GM12878 (cell line): ENCODE results near the gene PRCC. TPM values are rescaled to one million over a fixed set of nuclear protein-coding genes. Genes with fewer than 3 reads are reported as not detected.
A peak's percentile ranks its signal among the peaks of the same experiment; 100 is the strongest.

ENCODE experiments used
- ATAC-seq: fragments of 200-7000 bp; cut with Tn5 transposase; 3 replicates; pipeline ENCODE4 v1.9.1; 2020; ENCODE audit warnings: mild to moderate bottlenecking, moderate library complexity
- BruUV-seq: library from RNA; stranded (reverse); fragments of 400-500 nt; replicated peaks from 2 replicates; lab custom pipeline; 2021; lab: Mats Ljungman, UMichigan
- CTCF ChIA-PET: fragments of 300-600 bp; sonication (Branson Sonifier 250); formaldehyde crosslinking; extraction: SDS; loops from one replicate; lab custom pipeline; 2021; ENCODE audit warnings: inconsistent platforms; lab: Yijun Ruan, JAX
- POLR2A ChIA-PET: fragments of 350-600 bp; formaldehyde crosslinking; extraction: SDS; loops from one replicate; lab custom pipeline; 2021; ENCODE audit warnings: inconsistent platforms; lab: Charles Lee
- RAD21 ChIA-PET: fragments of 300-600 bp; sonication (Branson Sonifier 250); formaldehyde crosslinking; loops from one replicate; lab custom pipeline; 2023; ENCODE audit warnings: antibody characterized with exemption; ENCODE audit not compliant: unreplicated experiment; lab: Charles Lee
- SMC1A ChIA-PET: fragments of 300-600 bp; sonication (Branson Sonifier 250); formaldehyde crosslinking; loops from one replicate; lab custom pipeline; 2023; ENCODE audit not compliant: unreplicated experiment, uncharacterized antibody; lab: Charles Lee
- DNase-seq: peaks from one replicate; pipeline ENCODE4 v3.0.0-alpha.2; 2011; ENCODE audit warnings: low read depth, low spot score
- FAIRE-seq: peaks from 3 replicates; lab custom pipeline; 2011; peaks lifted over from hg19 to GRCh38; lab: Jason Lieb, UNC
- H2AFZ ChIP-seq: 2 replicates; pipeline ENCODE4 v1.6.0; 2011; ENCODE audit warnings: low read depth, low read length, control low read depth; ENCODE audit not compliant: control insufficient read depth
- H3K27ac ChIP-seq: 2 replicates; pipeline ENCODE4 v1.5.1; 2011; ENCODE audit warnings: control low read depth; ENCODE audit not compliant: control insufficient read depth, insufficient read depth
- H3K27me3 ChIP-seq, 2 experiments: replicated peaks in 1 of 2; 2 replicates each; pipeline versions ENCODE4 v1.6.0 to v1.6.1; 2011; ENCODE audit warnings: low read length in 1 of 2; ENCODE audit not compliant: control insufficient read depth in 2 of 2, insufficient read depth in 2 of 2
- H3K36me3 ChIP-seq, 2 experiments: 2 replicates each; pipeline ENCODE4 v1.5.1; 2011; ENCODE audit warnings: low read length in 1 of 2; ENCODE audit not compliant: control insufficient read depth in 2 of 2, insufficient read depth in 2 of 2
- H3K4me1 ChIP-seq: 2 replicates; pipeline ENCODE4 v1.6.1; 2011; ENCODE audit warnings: mild to moderate bottlenecking, low read length, moderate library complexity, mixed read lengths; ENCODE audit not compliant: control insufficient read depth, insufficient read depth
- H3K4me2 ChIP-seq: 2 replicates; pipeline ENCODE4 v1.6.0; 2011; ENCODE audit warnings: control low read depth; ENCODE audit not compliant: control insufficient read depth, insufficient read depth
- H3K4me3 ChIP-seq: fragments of 200-600 bp; sonication (generic); 2 replicates; pipeline ENCODE4 v1.5.1; 2016
- H3K79me2 ChIP-seq: 2 replicates; pipeline ENCODE4 v1.6.0; 2011; ENCODE audit warnings: low read length; ENCODE audit not compliant: control insufficient read depth, insufficient read depth
- H3K9ac ChIP-seq: 2 replicates; pipeline ENCODE4 v1.8.0; 2011; ENCODE audit warnings: low read length, control low read depth, mixed read lengths; ENCODE audit not compliant: control insufficient read depth, insufficient read depth
- H3K9me3 ChIP-seq: replicated peaks from 3 replicates; pipeline ENCODE4 v1.5.1; 2011; ENCODE audit warnings: mild to moderate bottlenecking, low read length; ENCODE audit not compliant: control insufficient read depth, insufficient read depth
- H4K20me1 ChIP-seq: 2 replicates; pipeline ENCODE4 v1.6.0; 2011; ENCODE audit not compliant: control insufficient read depth, insufficient read depth
- ATF3 ChIP-seq: IDR thresholded peaks from 2 replicates; pipeline ENCODE4 v1.6.1; 2011; ENCODE audit warnings: low read depth, mild to moderate bottlenecking, low read length, moderate library complexity, borderline replicate concordance; ENCODE audit errors: extremely low read depth
- BCLAF1 ChIP-seq: fragments of 450-650 bp; IDR thresholded peaks from 2 replicates; pipeline ENCODE4 v1.6.1; 2017; ENCODE audit warnings: antibody characterized with exemption, mild to moderate bottlenecking, moderate library complexity
- E2F4 ChIP-seq: IDR thresholded peaks from 2 replicates; pipeline ENCODE4 v1.6.1; 2012; ENCODE audit warnings: low read depth, low read length, improper control_type of control experiment
- ETV6 ChIP-seq, 2 experiments: fragments of 450-650 bp in 1 of 2; IDR thresholded peaks in 1 of 2; conservative IDR thresholded peaks in 1 of 2; 2 replicates each; pipeline ENCODE4 v1.6.1; 2014; ENCODE audit warnings: antibody characterized with exemption in 1 of 2, borderline replicate concordance in 1 of 2, low read depth in 1 of 2, mild to moderate bottlenecking in 1 of 2, moderate library complexity in 1 of 2
- FOXK2 ChIP-seq: fragments of 450-650 bp; IDR thresholded peaks from 2 replicates; pipeline ENCODE4 v1.6.1; 2017; ENCODE audit warnings: mild to moderate bottlenecking, moderate library complexity
- GABPA ChIP-seq: IDR thresholded peaks from 2 replicates; pipeline ENCODE4 v1.6.1; 2014; ENCODE audit warnings: antibody characterized with exemption, low read depth, mild to moderate bottlenecking, inconsistent platforms
- JUND ChIP-seq: IDR thresholded peaks from 2 replicates; pipeline ENCODE4 v1.6.1; 2012; ENCODE audit warnings: low read depth, mild to moderate bottlenecking, low read length, improper control_type of control experiment, moderate library complexity
- MTA3 ChIP-seq: IDR thresholded peaks from 2 replicates; pipeline ENCODE4 v1.6.1; 2012; ENCODE audit warnings: low read length, inconsistent platforms, borderline replicate concordance
- NR2C1 ChIP-seq: fragments of 450-650 bp; IDR thresholded peaks from 2 replicates; pipeline ENCODE4 v1.6.1; 2017; ENCODE audit warnings: antibody characterized with exemption, mild to moderate bottlenecking, moderate library complexity
- RFX5 ChIP-seq: IDR thresholded peaks from 2 replicates; pipeline ENCODE4 v1.6.1; 2011; ENCODE audit warnings: low read depth, low read length, improper control_type of control experiment
- RUNX3 ChIP-seq: IDR thresholded peaks from 2 replicates; pipeline ENCODE4 v1.6.1; 2012; ENCODE audit warnings: low read length, inconsistent platforms
- ZSCAN29 ChIP-seq: fragments of 450-650 bp; IDR thresholded peaks from 2 replicates; pipeline ENCODE4 v1.6.1; 2017; ENCODE audit warnings: mild to moderate bottlenecking, moderate library complexity
- WGBS: methylation state at CpG from one replicate; pipeline ENCODE4 v1.1.6; 2016; ENCODE audit warnings: low lambda C conversion rate; ENCODE audit not compliant: insufficient replicate concordance, insufficient coverage; ENCODE audit errors: missing lambda C conversion rate; 5-methylcytosine and 5-hydroxymethylcytosine counted together
- in situ Hi-C: fragments of 300-500 bp; cut with MboI; formaldehyde crosslinking; loops from 9 replicates; pipeline ENCODE4 v1.14.3; 2018; ENCODE audit warnings: mixed read lengths
- intact Hi-C: fragments of 100-400 bp; cut with micrococcal nuclease; formaldehyde crosslinking; loops from one replicate; pipeline ENCODE4 v1.14.2; 2022; ENCODE audit not compliant: unreplicated experiment
- polyA plus RNA-seq, 11 experiments: library from polyadenylated mRNA; depleted of rRNA in 4 of 11; unstranded in 6 of 11; stranded (reverse) in 5 of 11; fragments of >200 nt; fragmentation: Nextera tagmentation in 4 of 11; fragmentation: Illumina TruSeq in 1 of 11; extraction: Ambion mirVana in 4 of 11; extraction: Trizol in 1 of 11; gene quantifications; 1 replicate in 1 of 11; 2 replicates in 10 of 11; pipeline versions ENCODE4 v1.2.1 to v1.2.3, GENCODE V29; 2011 to 2016; ENCODE audit warnings: inconsistent platforms in 2 of 11, missing spikeins in 2 of 11, low read depth in 1 of 11
- total RNA-seq, 4 experiments: library from RNA; depleted of rRNA in 3 of 4; stranded (reverse); fragments of >200 nt in 3 of 4; fragmentation: Illumina TruSeq in 1 of 4; extraction: Trizol in 1 of 4; gene quantifications; 2 replicates each; pipeline versions ENCODE4 v1.2.1 to v1.2.3, GENCODE V29; 2013 to 2021

Gene PRCC
- total and polyA plus RNA-seq, 10 of the 15 experiments (the other 5 are each of a cell fraction or from before 2014, with no cell fraction given): 23.8 to 132 (median 63.1) TPM

GRCh38 chr1:156781585-156782186 lies 14.4 kb downstream of the PRCC start:
- no peak overlapping the region for H3K27ac ChIP-seq
- in situ Hi-C loops: no loop called here
- H3K9ac ChIP-seq: no peak overlapping the region
- no peak for DNase-seq
- H3K4me2 ChIP-seq: no peak overlapping the region
- BruUV-seq: TSS peak; percentile 19
- no peaks in the 10 kb centered on the region for H3K4me1 ChIP-seq
- no peaks in the 10 kb centered on the region for H3K27me3 ChIP-seq
- intact Hi-C loops: no loop called here
- ChIA-PET CTCF (interaction anchor here (0.8 to 10.1 kb wide), 12 partner anchors 9 to 124 kb away, joined by 3 to 84 read pairs (median 4); partner anchors contain the start of genes ISG20L2, METTL25B and NTRK1), RAD21 (interaction anchor here (0.6 to 1.1 kb wide), 3 partner anchors 23 to 54 kb away, joined by 3 read pairs; partner anchors contain the start of genes ISG20L2, METTL25B and MRPL24), POLR2A (interaction anchor here (0.6 to 1.7 kb wide), 4 partner anchors 10 to 92 kb away, joined by 3 to 5 read pairs (median 4); partner anchors contain the start of genes ISG20L2 and METTL25B), SMC1A (interaction anchor here (0.8 to 1.6 kb wide), 7 partner anchors 16 to 108 kb away, joined by 3 to 10 read pairs (median 4); partner anchors contain the start of genes METTL25B and MRPL24)
- no peak overlapping the region for H3K4me3 ChIP-seq
- no peaks in the 10 kb centered on the region for H3K9me3 ChIP-seq
- ATAC-seq: no peak
- H3K79me2 ChIP-seq: peaks cover 31% of the 10 kb centered on the region
- no peak overlapping the region for H2AFZ ChIP-seq
- H3K36me3 ChIP-seq: peaks cover 10 to 34% of the 10 kb centered on the region in 2 experiments; a peak in 3 of 4 replicates
- H4K20me1 ChIP-seq: no peaks in the 10 kb centered on the region
- no peak for FAIRE-seq
- TF ChIP-seq MTA3 (no peak), RUNX3 (peak; percentile 10; the same call in 1 of the 2 replicates)

GRCh38 chr1:156785458-156785857 lies 18.1 kb downstream of the PRCC start:
- FAIRE-seq (no peak), DNase-seq (no peak), ATAC-seq (no peak)
- no peak overlapping the region for H3K27ac ChIP-seq
- no peak overlapping the region for H3K4me2 ChIP-seq
- no peaks in the 10 kb centered on the region for H3K27me3 ChIP-seq
- BruUV-seq: no TSS peak
- H3K79me2 ChIP-seq: peaks cover 10% of the 10 kb centered on the region
- no peak overlapping the region for H2AFZ ChIP-seq
- WGBS: 96% methylated on average over 6 of the region's 6 CpGs
- CTCF ChIA-PET: interaction anchor here (1.3 to 2.8 kb wide), 5 partner anchors 10 to 59 kb away, joined by 3 to 19 read pairs (median 5); no protein-coding TSS in a partner anchor
- H3K36me3 ChIP-seq: peaks cover 19 to 42% of the 10 kb centered on the region in 2 experiments
- no peaks in the 10 kb centered on the region for H3K9me3 ChIP-seq
- H3K9ac ChIP-seq: no peak overlapping the region
- POLR2A ChIA-PET: no interaction called here
- SMC1A ChIA-PET: interaction anchor here (1.3 to 1.9 kb wide), 3 partner anchors 11 to 60 kb away, joined by 3 to 6 read pairs (median 5); no protein-coding TSS in a partner anchor
- no peak overlapping the region for H3K4me3 ChIP-seq
- RAD21 ChIA-PET: interaction anchor here (1.3 kb wide), 1 partner anchor 74 kb away, joined by 3 read pairs; no protein-coding TSS in a partner anchor
- in situ Hi-C loops (no loop called here), intact Hi-C loops (no loop called here)
- no peaks in the 10 kb centered on the region for H4K20me1 ChIP-seq
- no peaks in the 10 kb centered on the region for H3K4me1 ChIP-seq
- no peak for TF ChIP-seq NR2C1
- no peak for TF ChIP-seq ETV6 (conservative IDR thresholded peaks at IDR 0.05 in 1 of 2, IDR thresholded peaks at IDR 0.05 in 1 of 2; ENCODE audit: borderline replicate concordance in 1 of 2, low read depth in 1 of 2)
- TF ChIP-seq BCLAF1: no peak
- TF ChIP-seq GABPA: no peak
- TF ChIP-seq RFX5: no peak
- TF ChIP-seq FOXK2: no peak
- TF ChIP-seq ATF3: no peak
- TF ChIP-seq JUND: no peak
- TF ChIP-seq ZSCAN29: no peak
- no peak for TF ChIP-seq E2F4
